NK-92 (cell line): ENCODE results near the gene TSPO.

Source experiments
- DNase-seq: peaks from one replicate; lab custom pipeline; 2025; ENCODE audit not compliant: unreplicated experiment; lab: John Stamatoyannopoulos, UW

The TSPO gene

GRCh38 chr22:43199541-43199940 is 48.2 kb downstream of the TSPO start:
- no peak for DNase-seq

DNA sequence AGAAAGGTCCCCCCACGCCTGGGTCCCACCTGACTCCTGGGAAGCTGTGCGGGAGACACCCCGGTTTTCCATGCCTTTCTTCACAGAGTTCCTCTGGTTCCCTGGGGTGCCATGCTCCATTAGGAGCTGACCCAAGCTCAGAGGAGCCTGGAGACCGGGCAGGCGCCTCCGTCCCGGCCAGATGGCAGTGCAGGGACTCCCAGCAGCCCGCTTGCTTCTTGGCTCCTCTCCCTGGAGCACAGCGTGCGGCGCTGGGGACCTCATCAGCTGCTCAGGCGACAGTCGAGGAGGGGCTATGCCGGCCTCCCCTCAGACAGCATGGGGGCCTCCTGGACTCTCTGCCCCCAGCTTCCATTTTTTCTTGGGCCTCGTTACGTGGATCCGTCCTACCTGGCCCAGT is 48.7 kb downstream of the TSPO start:
- DNase-seq = no peak

DNA sequence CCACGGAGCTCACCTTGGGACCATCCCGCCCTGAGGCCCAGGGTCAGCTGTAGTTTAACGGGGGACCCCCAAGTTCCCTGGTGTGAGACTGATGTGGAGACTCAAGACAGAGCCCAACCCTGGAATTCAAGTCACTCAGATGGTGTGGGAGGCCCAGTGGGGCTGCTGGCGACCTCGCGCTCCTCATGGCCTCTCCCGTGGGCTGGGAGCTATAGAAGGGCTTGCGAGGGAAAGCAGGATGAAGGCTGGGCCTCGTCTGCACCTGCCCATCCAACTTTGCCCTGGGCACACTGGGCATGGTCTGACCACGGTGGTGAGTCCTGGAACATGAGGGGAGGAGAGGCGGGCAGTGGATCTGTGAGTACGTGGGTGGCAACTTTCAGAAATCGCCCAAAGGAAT is 49.2 kb downstream of the TSPO start:
- DNase-seq = no peak

DNA sequence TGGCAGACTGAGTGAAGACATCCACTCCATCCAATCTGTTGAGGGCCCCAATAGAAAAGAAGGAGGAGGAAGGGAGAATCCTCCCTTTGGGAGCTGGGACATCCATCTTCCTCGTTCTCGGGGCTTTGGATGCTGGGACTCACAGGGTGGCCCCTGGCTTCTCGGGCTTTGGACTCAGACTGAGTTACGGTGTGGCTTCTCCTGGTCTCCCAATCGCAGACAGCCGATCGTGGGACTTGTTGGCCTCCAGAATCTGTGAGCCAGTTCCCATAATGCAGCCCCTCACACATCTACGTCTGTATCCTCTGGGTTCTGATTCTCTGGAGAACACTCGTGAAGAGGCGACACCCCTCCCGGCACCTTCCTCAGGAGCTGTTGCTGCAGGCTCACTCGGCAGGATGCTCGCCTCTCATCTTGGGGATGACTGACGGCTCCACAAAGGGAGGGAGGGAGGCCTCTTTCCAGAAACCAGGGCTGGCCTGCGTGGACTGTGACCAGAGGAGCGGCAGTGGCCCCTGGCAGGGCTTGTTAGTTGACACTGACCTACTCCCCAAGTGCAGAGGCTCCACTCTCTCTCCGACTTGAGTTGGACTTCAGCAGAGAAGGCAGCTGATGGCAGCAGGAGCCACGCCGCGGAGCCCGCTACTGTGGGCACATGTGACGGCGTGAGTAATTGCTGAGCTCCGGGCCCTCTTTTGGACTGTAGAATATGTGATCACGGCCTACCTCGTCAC is 50.3 kb downstream of the TSPO start:
- no peak for DNase-seq

GRCh38 chr22:43202326-43202725 is 51.0 kb downstream of the TSPO start:
- DNase-seq = no peak

DNA sequence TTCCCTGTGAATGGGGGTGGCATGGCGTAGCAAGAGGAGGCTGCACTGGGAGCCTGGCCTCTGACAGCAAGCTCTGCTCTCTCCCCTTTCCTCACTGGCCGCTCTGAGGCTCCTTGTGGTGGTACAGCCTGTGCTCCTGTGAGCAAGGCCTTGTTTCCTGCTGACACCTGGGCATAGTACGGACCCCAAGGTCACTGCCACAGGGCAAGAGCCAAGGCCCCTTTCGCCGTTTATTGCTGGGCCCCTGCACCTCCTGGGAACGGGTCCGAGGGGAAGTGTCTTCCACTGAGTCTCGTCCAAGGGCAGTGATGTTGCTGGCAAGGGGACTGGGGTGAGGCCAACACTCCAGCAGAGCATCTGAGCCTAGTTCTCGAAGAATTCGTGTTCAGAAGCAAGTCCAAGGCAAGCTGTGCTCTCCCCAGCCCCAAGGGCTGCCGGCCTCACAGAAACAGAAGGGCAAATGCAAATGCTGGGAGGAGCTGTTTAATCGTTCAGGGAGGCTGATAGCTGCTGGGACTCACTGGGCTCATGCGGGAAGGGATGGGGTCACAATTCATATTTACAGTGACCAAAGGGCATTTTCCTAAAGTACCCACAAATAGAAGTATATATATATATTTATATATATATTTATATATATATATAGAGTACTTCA is 51.5 kb downstream of the TSPO start:
- DNase-seq = no peak

- no peak for DNase-seq
Observed at GRCh38 chr22:43203471-43203981, 52.2 kb downstream of the TSPO start.

DNA sequence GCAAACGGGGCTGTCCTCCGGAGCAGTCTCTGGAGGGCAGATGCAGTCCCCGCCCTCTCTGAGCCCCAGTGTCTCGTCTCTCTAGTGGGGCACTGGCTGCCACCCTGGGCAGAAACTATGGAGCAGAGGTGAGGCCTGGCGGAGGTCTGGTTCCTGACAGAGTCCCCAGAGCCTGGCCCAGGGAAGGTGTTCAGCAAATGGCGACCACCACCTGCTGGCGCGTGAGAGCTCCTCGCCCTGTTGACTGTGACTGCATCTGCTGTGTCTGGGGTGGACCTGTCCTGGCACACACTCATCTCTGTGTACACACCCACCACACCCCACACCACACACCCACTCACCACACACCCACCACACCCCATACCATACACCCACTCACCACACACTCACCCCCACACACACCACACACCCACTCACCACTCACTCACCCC is 53.9 kb downstream of the TSPO start:
- no peak for DNase-seq

DNA sequence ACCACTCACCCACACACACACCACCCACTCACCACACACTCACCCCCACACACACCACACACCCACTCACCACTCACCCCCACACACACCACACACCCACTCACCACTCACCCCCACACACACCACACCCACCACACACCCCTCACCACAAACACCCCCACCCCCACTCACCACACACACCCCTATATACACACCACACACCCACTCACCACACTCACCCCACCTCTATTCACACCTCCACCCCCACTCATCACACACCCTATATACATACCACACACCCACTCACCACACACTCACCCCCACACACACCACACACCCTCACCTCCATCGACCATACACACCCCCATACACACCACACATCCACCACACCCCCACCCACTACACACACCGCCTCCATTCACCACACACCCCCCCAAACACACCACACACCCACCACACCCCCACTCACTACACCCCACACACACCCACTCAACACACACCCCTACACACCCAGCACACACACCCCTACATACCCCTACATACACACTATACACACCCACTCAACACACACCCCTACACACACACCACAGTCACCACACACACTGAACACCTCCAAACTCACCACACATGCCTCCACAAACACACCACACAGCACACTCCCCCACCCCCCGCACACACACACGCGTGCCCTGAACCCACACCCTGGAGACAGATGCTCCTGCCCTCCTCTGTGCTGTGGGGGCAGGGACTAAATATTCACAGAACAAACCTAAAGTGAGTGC is 54.6 kb downstream of the TSPO start:
- no peak for DNase-seq

- DNase-seq = no peak
Observed at GRCh38 chr22:43206509-43207161, 55.3 kb downstream of the TSPO start.

GRCh38 chr22:43207386-43207785 is 56.0 kb downstream of the TSPO start:
- DNase-seq = no peak

GRCh38 chr22:43207849-43208702 is 56.7 kb downstream of the TSPO start:
- no peak for DNase-seq

- no peak for DNase-seq
Observed at GRCh38 chr22:43208703-43209522, 57.6 kb downstream of the TSPO start.

DNA sequence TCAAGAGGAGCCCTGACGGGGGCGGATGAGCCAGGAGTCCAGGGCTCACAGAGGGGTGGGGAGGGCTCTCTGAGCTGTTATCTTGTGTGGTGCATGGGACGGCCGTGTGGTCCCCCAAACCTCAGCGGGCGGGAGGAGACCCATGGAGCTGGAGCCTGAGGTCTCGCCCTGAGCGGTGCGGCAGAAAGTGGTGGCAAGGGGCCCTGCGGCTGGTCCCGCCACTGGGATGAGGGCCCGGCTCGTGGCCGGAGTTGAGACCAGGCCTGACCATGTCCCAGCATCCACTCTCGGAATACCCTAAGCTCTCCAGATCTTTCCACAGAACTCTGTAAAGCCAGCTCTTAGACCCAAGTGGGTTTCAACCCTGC is 58.1 kb downstream of the TSPO start:
- DNase-seq = no peak

DNA sequence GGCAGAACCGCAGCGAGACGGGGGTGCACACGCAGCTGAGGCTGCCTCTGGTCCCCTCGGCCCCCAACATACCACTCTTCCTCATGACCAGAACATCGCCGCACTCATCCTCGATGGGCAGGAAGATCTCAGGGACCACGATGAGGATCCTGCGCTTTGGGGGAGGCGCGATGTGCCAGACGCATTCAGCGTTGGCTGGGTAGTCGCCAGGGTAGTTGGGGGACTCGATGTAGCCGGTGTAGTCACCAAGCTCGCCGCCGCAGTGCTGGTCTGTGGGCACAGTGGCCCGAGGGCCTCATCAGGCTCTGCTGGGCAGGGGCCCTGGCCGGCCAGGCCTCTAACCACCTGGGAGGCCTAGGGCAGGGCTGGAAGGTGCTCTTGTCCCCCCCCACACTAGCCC is 58.6 kb downstream of the TSPO start:
- DNase-seq = no peak

DNA sequence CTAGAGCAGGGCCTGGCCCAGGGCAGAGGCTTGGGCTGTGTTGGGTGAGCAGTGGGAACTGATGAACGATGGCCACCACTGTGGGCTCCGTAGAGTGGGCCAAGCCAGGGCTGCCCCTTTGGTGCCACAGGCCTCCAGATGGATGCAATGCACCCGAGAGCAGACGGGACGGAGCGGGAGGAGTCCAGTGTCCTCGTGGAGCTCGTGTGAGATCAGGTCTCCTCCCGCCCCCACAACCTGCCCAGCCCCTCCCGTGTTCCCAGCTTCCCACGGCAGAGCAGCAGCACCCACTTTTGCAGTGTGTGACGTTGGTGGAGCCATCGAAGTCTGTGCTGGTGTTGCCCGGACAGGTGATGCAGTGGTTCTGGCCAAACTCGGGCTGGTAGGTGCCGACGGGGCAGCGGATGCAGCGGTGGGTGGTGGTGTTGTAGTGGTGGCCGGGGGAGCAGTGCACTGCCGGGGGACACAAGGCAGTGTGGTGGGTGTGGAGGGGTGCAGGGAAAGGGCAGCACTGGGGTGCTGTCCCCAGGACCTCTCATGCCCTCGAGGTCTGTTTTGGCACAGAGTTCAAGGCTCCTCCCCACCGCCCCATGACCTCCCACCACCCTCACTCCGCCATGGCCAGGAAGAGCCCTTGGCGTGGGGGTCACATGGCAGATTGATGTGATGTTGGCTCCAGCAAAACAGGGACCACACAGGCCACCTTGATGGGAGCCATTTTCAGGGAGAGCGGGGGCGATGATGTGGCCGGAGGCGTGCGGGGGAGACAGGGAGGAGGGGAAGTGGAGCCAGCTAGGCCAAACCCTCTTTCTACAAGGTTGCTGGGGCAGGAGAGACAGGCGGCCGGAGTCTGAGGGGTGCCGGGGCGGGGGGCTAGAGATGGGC is 59.5 kb downstream of the TSPO start:
- no peak for DNase-seq

DNA sequence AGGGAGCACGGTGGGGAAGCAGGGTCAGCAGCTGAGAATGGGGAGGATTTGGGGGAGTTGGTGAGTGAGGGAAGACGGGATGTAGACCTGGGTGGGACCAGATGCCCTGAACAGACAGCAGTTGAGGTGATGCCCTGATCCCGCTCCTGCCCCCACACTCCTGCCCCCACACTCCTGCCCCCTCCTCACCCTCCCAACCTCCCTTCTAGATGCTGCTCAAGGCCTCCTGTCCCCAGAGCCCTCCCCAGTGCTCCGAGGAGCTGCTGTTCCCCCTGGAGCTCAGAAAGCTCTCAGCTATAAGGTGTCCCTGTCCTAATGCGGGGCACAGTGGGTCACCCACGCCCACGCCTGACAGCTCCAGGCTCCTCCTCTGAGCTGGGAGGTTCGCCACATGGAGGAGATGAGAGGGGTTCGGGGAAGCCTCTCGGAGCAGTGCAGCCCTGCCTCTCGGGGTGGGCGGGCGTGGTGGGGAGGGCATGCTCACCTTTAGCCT is 60.6 kb downstream of the TSPO start:
- DNase-seq = no peak

DNA sequence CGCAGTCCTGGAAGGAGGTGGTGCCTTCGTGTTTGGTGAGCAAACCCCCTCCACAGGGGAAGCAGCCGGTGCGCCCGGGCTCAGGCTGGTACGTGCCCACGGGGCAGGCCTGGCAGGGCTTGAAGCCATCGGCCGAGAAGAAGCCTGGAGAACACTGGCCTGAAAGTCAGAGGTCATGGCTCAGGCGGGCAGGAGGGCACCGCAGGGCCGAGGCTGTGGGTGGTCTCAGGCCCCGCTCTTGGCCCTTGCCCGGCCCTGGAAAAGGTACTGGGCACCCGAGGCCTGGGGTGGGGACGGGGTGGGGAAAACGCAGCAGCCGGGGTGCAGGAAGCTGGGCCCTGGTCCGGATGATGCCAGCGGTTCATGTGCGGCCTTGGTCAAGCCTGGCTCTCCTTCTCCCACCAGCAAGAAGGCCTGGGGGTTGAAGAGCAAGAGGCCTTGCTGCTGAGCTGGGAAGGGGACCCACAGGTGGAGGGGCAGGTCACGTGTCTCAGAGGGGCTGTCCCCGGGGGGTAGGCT is 61.1 kb downstream of the TSPO start:
- DNase-seq = no peak
